Loucy (cell line): ENCODE data around the gene KIRREL3.

Experiments
- H2AFZ ChIP-seq: fragments of 200-600 bp; sonication (generic); 2 replicates; pipeline ENCODE4 v1.6.0; 2016; ENCODE audit warnings: antibody characterized with exemption, mild to moderate bottlenecking, low read length, moderate library complexity
- H3F3A ChIP-seq: fragments of 200-600 bp; 2 replicates; pipeline ENCODE4 v1.6.0; 2016; ENCODE audit warnings: antibody characterized with exemption, low read depth, mild to moderate bottlenecking
- H3K27me3 ChIP-seq: fragments of 200-600 bp; sonication (generic); 2 replicates; pipeline ENCODE4 v1.6.1; 2014; ENCODE audit warnings: low read length, mild to moderate bottlenecking; ENCODE audit not compliant: insufficient read depth, poor library complexity, severe bottlenecking
- H3K36me3 ChIP-seq: fragments of 200-600 bp; sonication (generic); 2 replicates; pipeline ENCODE4 v1.6.1; 2016; ENCODE audit warnings: low read length; ENCODE audit not compliant: insufficient read depth
- H3K4me1 ChIP-seq: fragments of 200-600 bp; sonication (generic); 2 replicates; pipeline ENCODE4 v1.5.1; 2014; ENCODE audit warnings: low read length, mild to moderate bottlenecking; ENCODE audit not compliant: insufficient read depth, poor library complexity, severe bottlenecking
- H3K4me2 ChIP-seq: fragments of 200-600 bp; sonication (generic); 2 replicates; pipeline ENCODE4 v1.6.0; 2014; ENCODE audit warnings: antibody characterized with exemption, low read length, low read depth, mild to moderate bottlenecking; ENCODE audit not compliant: poor library complexity, severe bottlenecking
- H3K4me3 ChIP-seq: fragments of 200-600 bp; sonication (generic); 2 replicates; pipeline ENCODE4 v1.5.1; 2014; ENCODE audit warnings: low read length, mild to moderate bottlenecking, mixed read lengths; ENCODE audit not compliant: poor library complexity, severe bottlenecking
- H3K79me2 ChIP-seq: fragments of 200-600 bp; sonication (generic); 2 replicates; pipeline ENCODE4 v1.6.1; 2014; ENCODE audit warnings: low read length; ENCODE audit not compliant: insufficient read depth
- H3K9ac ChIP-seq: fragments of 200-600 bp; sonication (generic); 2 replicates; pipeline ENCODE4 v1.6.0; 2014; ENCODE audit warnings: mild to moderate bottlenecking, low read depth, low read length, moderate library complexity; ENCODE audit not compliant: poor library complexity, severe bottlenecking
- H3K9me2 ChIP-seq: fragments of 200-600 bp; sonication (generic); replicated peaks from 2 replicates; pipeline ENCODE4 v1.6.1; 2016; ENCODE audit warnings: low read depth, low read length, mixed read lengths
- H3K9me3 ChIP-seq: fragments of 200-600 bp; sonication (generic); 2 replicates; pipeline ENCODE4 v1.6.1; 2014; ENCODE audit warnings: mild to moderate bottlenecking, antibody characterized with exemption, low read length, low read depth; ENCODE audit not compliant: insufficient read depth
- H4K20me1 ChIP-seq: fragments of 200-600 bp; sonication (generic); 2 replicates; pipeline ENCODE4 v1.6.0; 2014; ENCODE audit warnings: antibody characterized with exemption, low read length, mild to moderate bottlenecking; ENCODE audit not compliant: insufficient read depth, poor library complexity, severe bottlenecking
- EZH2phosphoT487 ChIP-seq: fragments of 200-600 bp; IDR thresholded peaks from 2 replicates; pipeline ENCODE4 v1.6.1; 2018; ENCODE audit warnings: antibody characterized with exemption, mild to moderate bottlenecking, moderate library complexity, borderline replicate concordance
- TF ChIP-seq, protein P1 (sequence below): fragments of 200-600 bp; sonication (generic); conservative IDR thresholded peaks from 2 replicates; pipeline ENCODE4 v1.5.1; 2014; ENCODE audit warnings: mild to moderate bottlenecking, antibody characterized with exemption, low read length

KIRREL3 gene

DNA sequence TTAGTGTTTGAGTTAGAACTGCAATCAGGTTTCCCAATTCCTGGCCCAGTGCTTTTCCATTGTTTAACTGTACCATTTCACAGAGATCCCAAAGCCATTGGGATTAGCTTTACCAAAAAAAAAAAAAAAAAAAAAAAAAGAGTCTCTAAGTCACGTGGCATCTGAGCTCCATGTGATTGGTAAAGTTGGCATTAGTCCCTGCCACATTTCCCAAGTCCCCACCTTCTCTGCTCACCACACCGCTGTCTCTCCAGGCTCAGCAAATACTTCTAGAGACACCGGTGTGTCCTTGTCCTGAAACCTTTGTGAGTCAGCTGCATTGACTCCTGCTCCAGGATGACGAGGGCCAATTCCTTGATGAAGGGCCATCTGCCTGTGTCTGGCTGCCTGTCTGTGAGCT lies 305.3 kb downstream of the KIRREL3 start:
- H3K27me3 ChIP-seq: no peaks in the 10 kb centered on the region
- H3K79me2 ChIP-seq: no peaks in the 10 kb centered on the region

GRCh38 chr11:126694065-126694625 lies 306.4 kb downstream of the KIRREL3 start:
- no peak overlapping the region for H2AFZ ChIP-seq
- H3F3A ChIP-seq: no peaks in the 10 kb centered on the region
- TF ChIP-seq, protein P1, sequence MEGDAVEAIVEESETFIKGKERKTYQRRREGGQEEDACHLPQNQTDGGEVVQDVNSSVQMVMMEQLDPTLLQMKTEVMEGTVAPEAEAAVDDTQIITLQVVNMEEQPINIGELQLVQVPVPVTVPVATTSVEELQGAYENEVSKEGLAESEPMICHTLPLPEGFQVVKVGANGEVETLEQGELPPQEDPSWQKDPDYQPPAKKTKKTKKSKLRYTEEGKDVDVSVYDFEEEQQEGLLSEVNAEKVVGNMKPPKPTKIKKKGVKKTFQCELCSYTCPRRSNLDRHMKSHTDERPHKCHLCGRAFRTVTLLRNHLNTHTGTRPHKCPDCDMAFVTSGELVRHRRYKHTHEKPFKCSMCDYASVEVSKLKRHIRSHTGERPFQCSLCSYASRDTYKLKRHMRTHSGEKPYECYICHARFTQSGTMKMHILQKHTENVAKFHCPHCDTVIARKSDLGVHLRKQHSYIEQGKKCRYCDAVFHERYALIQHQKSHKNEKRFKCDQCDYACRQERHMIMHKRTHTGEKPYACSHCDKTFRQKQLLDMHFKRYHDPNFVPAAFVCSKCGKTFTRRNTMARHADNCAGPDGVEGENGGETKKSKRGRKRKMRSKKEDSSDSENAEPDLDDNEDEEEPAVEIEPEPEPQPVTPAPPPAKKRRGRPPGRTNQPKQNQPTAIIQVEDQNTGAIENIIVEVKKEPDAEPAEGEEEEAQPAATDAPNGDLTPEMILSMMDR: no peak
- no peak for TF ChIP-seq EZH2phosphoT487
- H3K27me3 ChIP-seq: no peaks in the 10 kb centered on the region
- H3K4me1 ChIP-seq: no peaks in the 10 kb centered on the region
- no peaks in the 10 kb centered on the region for H4K20me1 ChIP-seq
- no peaks in the 10 kb centered on the region for H3K9me3 ChIP-seq
- no peak overlapping the region for H3K9ac ChIP-seq
- H3K4me2 ChIP-seq: no peak overlapping the region
- no peaks in the 10 kb centered on the region for H3K79me2 ChIP-seq
- H3K36me3 ChIP-seq: no peaks in the 10 kb centered on the region
- no peak overlapping the region for H3K4me3 ChIP-seq
- no peaks in the 10 kb centered on the region for H3K9me2 ChIP-seq

More for the DNA sequence above, 305.3 kb downstream of the KIRREL3 start:
- no peaks in the 10 kb centered on the region for H3K36me3 ChIP-seq
- no peaks in the 10 kb centered on the region for H3F3A ChIP-seq
- no peak overlapping the region for H3K4me2 ChIP-seq
- no peak overlapping the region for H2AFZ ChIP-seq
- no peaks in the 10 kb centered on the region for H3K4me1 ChIP-seq
- no peaks in the 10 kb centered on the region for H3K9me2 ChIP-seq
- TF ChIP-seq, protein P1: no peak
- TF ChIP-seq EZH2phosphoT487: no peak
- H3K4me3 ChIP-seq: no peak overlapping the region
- no peaks in the 10 kb centered on the region for H4K20me1 ChIP-seq
- no peaks in the 10 kb centered on the region for H3K9me3 ChIP-seq
- H3K9ac ChIP-seq: no peak overlapping the region

- no peaks in the 10 kb centered on the region for H3K4me1 ChIP-seq
- no peaks in the 10 kb centered on the region for H3F3A ChIP-seq
- H2AFZ ChIP-seq: no peak overlapping the region
- TF ChIP-seq EZH2phosphoT487: no peak
- TF ChIP-seq, protein P1: no peak
- H3K9ac ChIP-seq: no peak overlapping the region
- H3K4me2 ChIP-seq: no peak overlapping the region
- no peak overlapping the region for H3K4me3 ChIP-seq
- H3K27me3 ChIP-seq: no peaks in the 10 kb centered on the region
- H3K36me3 ChIP-seq: no peaks in the 10 kb centered on the region
- no peaks in the 10 kb centered on the region for H3K9me3 ChIP-seq
- no peaks in the 10 kb centered on the region for H3K79me2 ChIP-seq
- no peaks in the 10 kb centered on the region for H4K20me1 ChIP-seq
- no peaks in the 10 kb centered on the region for H3K9me2 ChIP-seq
Observed at GRCh38 chr11:126687477-126687876, 313.1 kb downstream of the KIRREL3 start.
